ENCODE data around the gene LIMS2.

GRCh38 chr2:127651381-127651809 is 23.9 kb downstream of the LIMS2 start:
- TF ChIP-seq EZH2phosphoT487 (conservative IDR thresholded peaks at IDR 0.05; ENCODE audit: low read length) (no peak), CTCF (IDR thresholded peaks at IDR 0.05; ENCODE audit: insufficient read depth, low read length, poor library complexity, severe bottlenecking) (no peak)
